Measurements from ENCODE around the gene ATP6V0A4. TPM values are rescaled to one million over a fixed set of nuclear protein-coding genes. Genes with fewer than 3 reads are reported as not detected.

ATP6V0A4 gene
- total RNA-seq, 1 experiment from 2014 or later = 1.2 TPM

DNA sequence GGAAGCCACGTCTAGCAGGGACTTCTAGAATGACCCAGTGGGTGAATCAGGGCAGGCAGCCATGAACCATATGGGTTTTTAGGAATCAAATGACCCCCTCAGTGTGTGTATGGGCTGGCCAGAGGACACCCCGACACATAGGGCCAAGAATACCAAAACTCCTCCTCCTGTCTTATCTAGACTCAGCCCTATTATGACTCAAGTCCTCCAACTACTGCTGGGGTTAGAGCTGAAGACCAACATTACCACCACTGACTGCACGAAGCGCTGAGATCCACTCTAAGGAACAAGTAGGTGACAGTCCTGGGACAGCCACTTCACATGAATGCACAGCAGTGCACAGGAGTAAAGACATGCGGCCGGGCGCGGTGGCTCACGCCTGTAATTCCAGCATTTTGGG lies 85.3 kb downstream of the ATP6V0A4 start:
- H3K9me3 Mint-ChIP-seq (ENCODE audit: unreplicated experiment) = no peaks in the 10 kb centered on the region
- H3K27ac Mint-ChIP-seq (ENCODE audit: unreplicated experiment) = no peak overlapping the region
- ChIA-PET POLR2A (no interaction called here), CTCF (no interaction called here)
- Histone ChIP-seq H3K36me3 (ENCODE audit: control insufficient read depth, insufficient read depth, low read length) (no peaks in the 10 kb centered on the region), H3K27me3 (replicated peaks; ENCODE audit: control insufficient read depth, insufficient read depth, low read length) (no peaks in the 10 kb centered on the region), H3K9me3 (no peaks in the 10 kb centered on the region), H3K4me3 (ENCODE audit: low read depth, low read length) (no peak overlapping the region), H3K4me1 (no peaks in the 10 kb centered on the region)
- no TSS peak for BruUV-seq (replicated peaks)
- no peak for DNase-seq
- H3K4me1 Mint-ChIP-seq (ENCODE audit: low read depth, unreplicated experiment) = no peaks in the 10 kb centered on the region
- H3K36me3 Mint-ChIP-seq (ENCODE audit: insufficient read depth, unreplicated experiment) = peaks cover 2% of the 10 kb centered on the region
- intact Hi-C loops (cut with micrococcal nuclease; ENCODE audit: unreplicated experiment) = no loop called here
- TF ChIP-seq, protein P1, sequence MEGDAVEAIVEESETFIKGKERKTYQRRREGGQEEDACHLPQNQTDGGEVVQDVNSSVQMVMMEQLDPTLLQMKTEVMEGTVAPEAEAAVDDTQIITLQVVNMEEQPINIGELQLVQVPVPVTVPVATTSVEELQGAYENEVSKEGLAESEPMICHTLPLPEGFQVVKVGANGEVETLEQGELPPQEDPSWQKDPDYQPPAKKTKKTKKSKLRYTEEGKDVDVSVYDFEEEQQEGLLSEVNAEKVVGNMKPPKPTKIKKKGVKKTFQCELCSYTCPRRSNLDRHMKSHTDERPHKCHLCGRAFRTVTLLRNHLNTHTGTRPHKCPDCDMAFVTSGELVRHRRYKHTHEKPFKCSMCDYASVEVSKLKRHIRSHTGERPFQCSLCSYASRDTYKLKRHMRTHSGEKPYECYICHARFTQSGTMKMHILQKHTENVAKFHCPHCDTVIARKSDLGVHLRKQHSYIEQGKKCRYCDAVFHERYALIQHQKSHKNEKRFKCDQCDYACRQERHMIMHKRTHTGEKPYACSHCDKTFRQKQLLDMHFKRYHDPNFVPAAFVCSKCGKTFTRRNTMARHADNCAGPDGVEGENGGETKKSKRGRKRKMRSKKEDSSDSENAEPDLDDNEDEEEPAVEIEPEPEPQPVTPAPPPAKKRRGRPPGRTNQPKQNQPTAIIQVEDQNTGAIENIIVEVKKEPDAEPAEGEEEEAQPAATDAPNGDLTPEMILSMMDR (IDR thresholded peaks at IDR 0.05; ENCODE audit: insufficient read depth in 1 of 2, low read depth in 1 of 2, low read length in 1 of 2, severe bottlenecking in 1 of 2, unreplicated experiment in 1 of 2) = no peak
- no peaks in the 10 kb centered on the region for H3K27me3 Mint-ChIP-seq (ENCODE audit: insufficient read depth, unreplicated experiment)
- H3K4me3 Mint-ChIP-seq (ENCODE audit: unreplicated experiment) = no peak overlapping the region

DNA sequence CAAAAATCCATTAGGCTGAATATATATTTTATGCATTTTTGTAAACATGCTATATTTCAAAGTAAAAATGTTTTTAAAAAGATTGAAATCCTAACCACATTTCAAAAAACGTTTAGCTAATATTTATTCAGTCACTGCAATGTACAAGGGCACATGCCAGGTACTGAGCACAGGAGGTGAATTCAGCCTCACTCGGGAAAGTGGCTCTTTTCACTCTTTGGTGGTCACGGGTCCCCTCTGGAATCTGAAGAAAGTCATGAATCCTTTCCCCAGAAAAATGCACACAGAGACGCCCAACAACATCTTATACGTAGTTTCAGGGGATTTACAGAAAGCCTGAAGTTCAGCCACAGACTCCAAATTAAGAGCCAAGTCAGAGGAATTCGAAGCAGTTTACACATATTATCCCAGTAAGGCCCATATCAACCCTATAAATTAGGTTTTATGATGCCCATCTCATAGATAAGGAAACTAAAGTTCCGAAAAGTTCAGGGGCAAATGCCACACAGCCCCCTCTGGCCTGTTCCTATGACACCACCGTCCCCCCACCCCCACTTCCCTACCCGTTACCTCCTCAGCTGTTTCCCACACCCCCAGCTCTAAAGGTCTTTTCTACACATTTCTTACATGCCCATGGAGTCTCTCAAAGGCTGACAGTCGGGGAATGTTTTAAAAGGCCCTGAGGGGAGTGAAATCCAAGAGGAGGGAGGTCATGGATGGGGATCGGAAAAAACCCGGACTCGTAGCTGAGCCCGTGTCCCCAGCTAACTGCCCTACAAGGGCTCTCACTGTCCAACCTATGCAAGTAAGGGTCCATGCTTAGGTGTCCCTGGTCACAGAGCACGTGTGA lies 87.2 kb downstream of the ATP6V0A4 start:
- Mint-ChIP-seq H3K4me3 (ENCODE audit: unreplicated experiment) (no peak overlapping the region), H3K27ac (ENCODE audit: unreplicated experiment) (no peak overlapping the region), H3K9me3 (ENCODE audit: unreplicated experiment) (no peaks in the 10 kb centered on the region), H3K27me3 (ENCODE audit: insufficient read depth, unreplicated experiment) (no peaks in the 10 kb centered on the region), H3K4me1 (ENCODE audit: low read depth, unreplicated experiment) (no peaks in the 10 kb centered on the region), H3K36me3 (ENCODE audit: insufficient read depth, unreplicated experiment) (no peaks in the 10 kb centered on the region)
- no peaks in the 10 kb centered on the region for H3K9me3 ChIP-seq
- H3K4me3 ChIP-seq (ENCODE audit: low read depth, low read length) = no peak overlapping the region
- no peaks in the 10 kb centered on the region for H3K4me1 ChIP-seq
- no peak for DNase-seq
- no TSS peak for BruUV-seq (replicated peaks)
- no peaks in the 10 kb centered on the region for H3K27me3 ChIP-seq (replicated peaks; ENCODE audit: control insufficient read depth, insufficient read depth, low read length)
- TF ChIP-seq, protein P1 (IDR thresholded peaks at IDR 0.05; ENCODE audit: insufficient read depth in 1 of 2, low read depth in 1 of 2, low read length in 1 of 2, severe bottlenecking in 1 of 2, unreplicated experiment in 1 of 2) = no peak
- intact Hi-C loops (cut with micrococcal nuclease; ENCODE audit: unreplicated experiment) = no loop called here
- ChIA-PET POLR2A (no interaction called here), CTCF (no interaction called here)
- H3K36me3 ChIP-seq (ENCODE audit: control insufficient read depth, insufficient read depth, low read length) = no peaks in the 10 kb centered on the region

DNA sequence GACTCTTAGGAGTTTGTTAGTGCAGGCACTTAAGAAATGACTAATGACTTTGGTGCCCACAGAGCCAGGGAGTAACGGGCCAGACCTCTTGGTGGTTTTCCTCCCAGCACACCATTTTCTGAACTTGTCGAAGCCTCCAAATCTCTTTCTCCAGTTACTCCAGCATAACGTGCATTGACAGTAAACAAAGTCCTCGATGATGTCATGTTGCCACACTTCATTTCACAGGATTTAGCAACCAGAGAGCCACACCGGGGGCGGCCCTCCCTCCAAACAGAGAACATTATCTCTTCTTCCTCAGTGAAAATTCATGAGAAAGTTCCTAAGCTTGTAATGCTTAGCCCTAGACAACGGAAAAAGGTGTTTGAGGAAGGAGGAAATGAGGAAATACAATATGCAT lies 92.8 kb downstream of the ATP6V0A4 start:
- no peaks in the 10 kb centered on the region for H3K27me3 ChIP-seq (replicated peaks; ENCODE audit: control insufficient read depth, insufficient read depth, low read length)
- ChIA-PET POLR2A (no interaction called here), CTCF (interaction anchor here (0.7 kb wide), 1 partner anchor 351 kb away, joined by 3 read pairs; no protein-coding TSS in a partner anchor)
- Mint-ChIP-seq H3K4me3 (ENCODE audit: unreplicated experiment) (no peak overlapping the region), H3K27me3 (ENCODE audit: insufficient read depth, unreplicated experiment) (no peaks in the 10 kb centered on the region), H3K36me3 (ENCODE audit: insufficient read depth, unreplicated experiment) (no peaks in the 10 kb centered on the region), H3K9me3 (ENCODE audit: unreplicated experiment) (no peaks in the 10 kb centered on the region), H3K27ac (ENCODE audit: unreplicated experiment) (no peak overlapping the region), H3K4me1 (ENCODE audit: low read depth, unreplicated experiment) (no peaks in the 10 kb centered on the region)
- no TSS peak for BruUV-seq (replicated peaks)
- DNase-seq = no peak
- H3K4me3 ChIP-seq (ENCODE audit: low read depth, low read length) = no peak overlapping the region
- H3K36me3 ChIP-seq (ENCODE audit: control insufficient read depth, insufficient read depth, low read length) = no peaks in the 10 kb centered on the region
- H3K4me1 ChIP-seq = no peaks in the 10 kb centered on the region
- TF ChIP-seq, protein P1 (IDR thresholded peaks at IDR 0.05; ENCODE audit: insufficient read depth in 1 of 2, low read depth in 1 of 2, low read length in 1 of 2, severe bottlenecking in 1 of 2, unreplicated experiment in 1 of 2) = no peak
- intact Hi-C loops (cut with micrococcal nuclease; ENCODE audit: unreplicated experiment) = no loop called here
- H3K9me3 ChIP-seq = no peaks in the 10 kb centered on the region

All from Caco-2 (cell line).